Esophagus squamous epithelium (tissue), 4 donors: ENCODE data around the gene TYRO3.

ENCODE experiments used
- POLR2A ChIP-seq, 4 donors: fragments of 450-650 bp; IDR thresholded peaks; one replicate each; pipeline ENCODE4 v1.6.1; 2017; ENCODE audit warnings: antibody characterized with exemption in 4 of 4, mild to moderate bottlenecking in 4 of 4, moderate library complexity in 3 of 4
- TF ChIP-seq, protein P1 (sequence below), 6 experiments: fragments of 450-650 bp in 4 of 6; fragments of 200-600 bp in 2 of 6; sonication (generic) in 2 of 6; IDR thresholded peaks; one replicate each; pipeline ENCODE4 v1.5.1; 2016 to 2019; ENCODE audit warnings: antibody characterized with exemption in 6 of 6, mild to moderate bottlenecking in 4 of 6, moderate library complexity in 4 of 6

DNA sequence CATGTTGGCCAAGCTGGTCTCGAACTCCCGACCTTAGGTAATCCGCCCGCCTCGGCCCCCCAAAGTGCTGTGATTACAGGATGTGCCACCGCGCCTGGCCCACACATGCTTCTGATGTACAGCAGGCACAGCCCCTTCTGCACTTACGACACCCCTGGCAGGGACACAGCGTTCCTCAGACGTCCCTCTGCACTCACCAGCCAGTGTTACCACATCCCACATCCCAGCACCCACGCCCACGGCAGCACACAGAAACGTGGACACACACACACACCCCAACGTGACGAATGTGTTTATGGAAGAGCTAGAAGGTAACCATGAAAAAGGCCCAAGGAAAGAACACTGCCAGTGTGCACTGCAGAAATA lies 14.4 kb upstream of the TYRO3 start:
- TF ChIP-seq, protein P1, sequence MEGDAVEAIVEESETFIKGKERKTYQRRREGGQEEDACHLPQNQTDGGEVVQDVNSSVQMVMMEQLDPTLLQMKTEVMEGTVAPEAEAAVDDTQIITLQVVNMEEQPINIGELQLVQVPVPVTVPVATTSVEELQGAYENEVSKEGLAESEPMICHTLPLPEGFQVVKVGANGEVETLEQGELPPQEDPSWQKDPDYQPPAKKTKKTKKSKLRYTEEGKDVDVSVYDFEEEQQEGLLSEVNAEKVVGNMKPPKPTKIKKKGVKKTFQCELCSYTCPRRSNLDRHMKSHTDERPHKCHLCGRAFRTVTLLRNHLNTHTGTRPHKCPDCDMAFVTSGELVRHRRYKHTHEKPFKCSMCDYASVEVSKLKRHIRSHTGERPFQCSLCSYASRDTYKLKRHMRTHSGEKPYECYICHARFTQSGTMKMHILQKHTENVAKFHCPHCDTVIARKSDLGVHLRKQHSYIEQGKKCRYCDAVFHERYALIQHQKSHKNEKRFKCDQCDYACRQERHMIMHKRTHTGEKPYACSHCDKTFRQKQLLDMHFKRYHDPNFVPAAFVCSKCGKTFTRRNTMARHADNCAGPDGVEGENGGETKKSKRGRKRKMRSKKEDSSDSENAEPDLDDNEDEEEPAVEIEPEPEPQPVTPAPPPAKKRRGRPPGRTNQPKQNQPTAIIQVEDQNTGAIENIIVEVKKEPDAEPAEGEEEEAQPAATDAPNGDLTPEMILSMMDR (IDR thresholded peaks at IDR 0.05), result no peak
- no peak for TF ChIP-seq POLR2A (IDR thresholded peaks at IDR 0.05)
